K562 (cell line): ENCODE data around the gene FXYD3. TPM values are rescaled to one million over a fixed set of nuclear protein-coding genes. Genes with fewer than 3 reads are reported as not detected.
A peak's percentile ranks its signal among the peaks of the same experiment; 100 is the strongest.

ENCODE experiments used
- ATF1 ChIP-seq, 2 experiments: fragments of 450-650 bp in 1 of 2; IDR thresholded peaks; 2 replicates each; pipeline ENCODE4 v1.6.1; 2016; ENCODE audit warnings: missing compliant biosample characterization in 1 of 2, missing genetic modification characterization in 1 of 2
- ID3 ChIP-seq, 2 experiments: fragments of 250-450 bp in 1 of 2; fragments of 450-650 bp in 1 of 2; sonication (Bioruptor Pico) in 1 of 2; IDR thresholded peaks; 2 replicates each; pipeline versions ENCODE4 v1.6.1 to v1.8.0; 2016 to 2021; ENCODE audit warnings: mild to moderate bottlenecking in 2 of 2, moderate library complexity in 2 of 2, missing compliant biosample characterization in 1 of 2, missing genetic modification characterization in 1 of 2
- IRF1 ChIP-seq: sonication (generic); formaldehyde crosslinking; IDR thresholded peaks from 2 replicates; pipeline ENCODE4 v1.8.0; 2022; ENCODE audit warnings: missing genetic modification reagents, mild to moderate bottlenecking, borderline replicate concordance
- KAT7 ChIP-seq: sonication (generic); formaldehyde crosslinking; IDR thresholded peaks from 2 replicates; pipeline ENCODE4 v1.8.0; 2022; ENCODE audit warnings: missing genetic modification reagents, mild to moderate bottlenecking, borderline replicate concordance
- KHSRP ChIP-seq: fragments of 450-650 bp; IDR thresholded peaks from 2 replicates; pipeline ENCODE4 v1.6.1; 2017
- MTA1 ChIP-seq: fragments of 450-650 bp; IDR thresholded peaks from 2 replicates; pipeline ENCODE4 v1.6.1; 2017; ENCODE audit warnings: borderline replicate concordance
- MXD1 ChIP-seq: fragments of 250-450 bp; sonication (Bioruptor Pico); IDR thresholded peaks from 2 replicates; pipeline ENCODE4 v1.8.0; 2021; ENCODE audit warnings: borderline replicate concordance, mild to moderate bottlenecking, moderate library complexity; ENCODE audit not compliant: poor library complexity, severe bottlenecking
- NFRKB ChIP-seq: fragments of 450-650 bp; IDR thresholded peaks from 2 replicates; pipeline ENCODE4 v1.6.1; 2016; ENCODE audit warnings: low read depth
- SRSF7 ChIP-seq: fragments of 200-400 bp; formaldehyde crosslinking; optimal IDR thresholded peaks from 2 replicates; pipeline ENCODE3; 2017; ENCODE audit warnings: mild to moderate bottlenecking, low read depth, low read length
- TFE3 ChIP-seq: fragments of 450-650 bp; formaldehyde crosslinking; IDR thresholded peaks from 2 replicates; pipeline ENCODE4 v1.4.0; 2020; ENCODE audit warnings: mild to moderate bottlenecking, mixed read lengths
- VEZF1 ChIP-seq: fragments of 200-800 bp; sonication (Bioruptor generic); IDR thresholded peaks from 2 replicates; pipeline ENCODE4 v1.6.1; 2017; ENCODE audit warnings: missing genetic modification characterization, missing compliant biosample characterization
- YBX1 ChIP-seq: fragments of 450-650 bp; IDR thresholded peaks from 2 replicates; pipeline ENCODE4 v1.7.1; 2016; ENCODE audit warnings: mild to moderate bottlenecking
- ZBTB12 ChIP-seq: fragments of 250-450 bp; sonication (Bioruptor Pico); IDR thresholded peaks from 2 replicates; pipeline ENCODE4 v1.4.0; 2020
- ZEB2 ChIP-seq: fragments of 450-650 bp; IDR thresholded peaks from 2 replicates; pipeline ENCODE4 v1.6.1; 2016
- ZNF592 ChIP-seq: fragments of 450-650 bp; IDR thresholded peaks from 2 replicates; pipeline ENCODE4 v1.6.1; 2017; ENCODE audit warnings: antibody characterized with exemption, mild to moderate bottlenecking
- polyA plus RNA-seq, 8 experiments: library from polyadenylated mRNA; depleted of rRNA in 4 of 8; stranded (reverse) in 5 of 8; unstranded in 3 of 8; fragments of >200 nt; fragmentation: Nextera tagmentation in 2 of 8; fragmentation: Illumina TruSeq in 1 of 8; extraction: Ambion mirVana in 2 of 8; extraction: Trizol in 1 of 8; gene quantifications; 2 replicates each; pipeline versions ENCODE4 v1.2.1 to v1.2.3, GENCODE V29; 2011 to 2014; ENCODE audit warnings: inconsistent platforms in 1 of 8, missing spikeins in 1 of 8
- total RNA-seq, 7 experiments: library from RNA; depleted of rRNA in 6 of 7; stranded (reverse); fragments of >200 nt in 6 of 7; fragmentation: Illumina TruSeq in 2 of 7; extraction: Trizol in 2 of 7; gene quantifications; 2 replicates each; pipeline versions ENCODE4 v1.2.1 to v1.2.3, GENCODE V29; 2011 to 2021; ENCODE audit warnings: low replicate concordance in 1 of 7

The FXYD3 gene
- total and polyA plus RNA-seq, 9 of the 15 experiments (the other 6 are each of a cell fraction or from before 2014, with no cell fraction given), result 0.24 TPM; not detected in 8

- TF ChIP-seq ZNF592, result peak; percentile 98
- no peak for TF ChIP-seq KAT7 (CRISPR knock-in tag)
- no peak for TF ChIP-seq YBX1
- peak; percentile 53 for TF ChIP-seq MXD1 (CRISPR knock-in tag)
- TF ChIP-seq ID3 (CRISPR knock-in tag; IDR thresholded peaks at IDR 0.05), result peak; percentile 63; the same call in 1 of the 2 replicates
- TF ChIP-seq ID3 (tag; IDR thresholded peaks at IDR 0.05), result peak; percentile 98
- TF ChIP-seq IRF1, result no peak
- no peak for TF ChIP-seq KHSRP
- peak; percentile 73 for TF ChIP-seq ZBTB12 (CRISPR knock-in tag)
- TF ChIP-seq NFRKB, result no peak
- TF ChIP-seq MTA1, result 0 out of 2 replicates have a peak, but pooled peaks have one; percentile 35
- TF ChIP-seq TFE3, result peak; percentile 8; the same call in 1 of the 2 replicates
- no peak for TF ChIP-seq SRSF7
- peak; percentile 24; the same call in 1 of the 2 replicates for TF ChIP-seq VEZF1 (CRISPR knock-in tag)
- no peak for TF ChIP-seq ZEB2
- TF ChIP-seq ATF1 (CRISPR knock-in tag; IDR thresholded peaks at IDR 0.05), result no peak
- peak; percentile 28; the same call in 1 of the 2 replicates for TF ChIP-seq ATF1 (tag; IDR thresholded peaks at IDR 0.05)
Measured at GRCh38 chr19:35165200-35166058, 49.8 kb downstream of the FXYD3 start (continued).
